Measurements from ENCODE around the gene FAM20C. TPM values are rescaled to one million over a fixed set of nuclear protein-coding genes. Genes with fewer than 3 reads are reported as not detected.

FAM20C gene
- total and polyA plus RNA-seq, 2 of the 8 experiments (the other 6 are each of a cell fraction or from before 2014, with no cell fraction given): 9.5 to 34.8 TPM

- TF ChIP-seq, protein P1, sequence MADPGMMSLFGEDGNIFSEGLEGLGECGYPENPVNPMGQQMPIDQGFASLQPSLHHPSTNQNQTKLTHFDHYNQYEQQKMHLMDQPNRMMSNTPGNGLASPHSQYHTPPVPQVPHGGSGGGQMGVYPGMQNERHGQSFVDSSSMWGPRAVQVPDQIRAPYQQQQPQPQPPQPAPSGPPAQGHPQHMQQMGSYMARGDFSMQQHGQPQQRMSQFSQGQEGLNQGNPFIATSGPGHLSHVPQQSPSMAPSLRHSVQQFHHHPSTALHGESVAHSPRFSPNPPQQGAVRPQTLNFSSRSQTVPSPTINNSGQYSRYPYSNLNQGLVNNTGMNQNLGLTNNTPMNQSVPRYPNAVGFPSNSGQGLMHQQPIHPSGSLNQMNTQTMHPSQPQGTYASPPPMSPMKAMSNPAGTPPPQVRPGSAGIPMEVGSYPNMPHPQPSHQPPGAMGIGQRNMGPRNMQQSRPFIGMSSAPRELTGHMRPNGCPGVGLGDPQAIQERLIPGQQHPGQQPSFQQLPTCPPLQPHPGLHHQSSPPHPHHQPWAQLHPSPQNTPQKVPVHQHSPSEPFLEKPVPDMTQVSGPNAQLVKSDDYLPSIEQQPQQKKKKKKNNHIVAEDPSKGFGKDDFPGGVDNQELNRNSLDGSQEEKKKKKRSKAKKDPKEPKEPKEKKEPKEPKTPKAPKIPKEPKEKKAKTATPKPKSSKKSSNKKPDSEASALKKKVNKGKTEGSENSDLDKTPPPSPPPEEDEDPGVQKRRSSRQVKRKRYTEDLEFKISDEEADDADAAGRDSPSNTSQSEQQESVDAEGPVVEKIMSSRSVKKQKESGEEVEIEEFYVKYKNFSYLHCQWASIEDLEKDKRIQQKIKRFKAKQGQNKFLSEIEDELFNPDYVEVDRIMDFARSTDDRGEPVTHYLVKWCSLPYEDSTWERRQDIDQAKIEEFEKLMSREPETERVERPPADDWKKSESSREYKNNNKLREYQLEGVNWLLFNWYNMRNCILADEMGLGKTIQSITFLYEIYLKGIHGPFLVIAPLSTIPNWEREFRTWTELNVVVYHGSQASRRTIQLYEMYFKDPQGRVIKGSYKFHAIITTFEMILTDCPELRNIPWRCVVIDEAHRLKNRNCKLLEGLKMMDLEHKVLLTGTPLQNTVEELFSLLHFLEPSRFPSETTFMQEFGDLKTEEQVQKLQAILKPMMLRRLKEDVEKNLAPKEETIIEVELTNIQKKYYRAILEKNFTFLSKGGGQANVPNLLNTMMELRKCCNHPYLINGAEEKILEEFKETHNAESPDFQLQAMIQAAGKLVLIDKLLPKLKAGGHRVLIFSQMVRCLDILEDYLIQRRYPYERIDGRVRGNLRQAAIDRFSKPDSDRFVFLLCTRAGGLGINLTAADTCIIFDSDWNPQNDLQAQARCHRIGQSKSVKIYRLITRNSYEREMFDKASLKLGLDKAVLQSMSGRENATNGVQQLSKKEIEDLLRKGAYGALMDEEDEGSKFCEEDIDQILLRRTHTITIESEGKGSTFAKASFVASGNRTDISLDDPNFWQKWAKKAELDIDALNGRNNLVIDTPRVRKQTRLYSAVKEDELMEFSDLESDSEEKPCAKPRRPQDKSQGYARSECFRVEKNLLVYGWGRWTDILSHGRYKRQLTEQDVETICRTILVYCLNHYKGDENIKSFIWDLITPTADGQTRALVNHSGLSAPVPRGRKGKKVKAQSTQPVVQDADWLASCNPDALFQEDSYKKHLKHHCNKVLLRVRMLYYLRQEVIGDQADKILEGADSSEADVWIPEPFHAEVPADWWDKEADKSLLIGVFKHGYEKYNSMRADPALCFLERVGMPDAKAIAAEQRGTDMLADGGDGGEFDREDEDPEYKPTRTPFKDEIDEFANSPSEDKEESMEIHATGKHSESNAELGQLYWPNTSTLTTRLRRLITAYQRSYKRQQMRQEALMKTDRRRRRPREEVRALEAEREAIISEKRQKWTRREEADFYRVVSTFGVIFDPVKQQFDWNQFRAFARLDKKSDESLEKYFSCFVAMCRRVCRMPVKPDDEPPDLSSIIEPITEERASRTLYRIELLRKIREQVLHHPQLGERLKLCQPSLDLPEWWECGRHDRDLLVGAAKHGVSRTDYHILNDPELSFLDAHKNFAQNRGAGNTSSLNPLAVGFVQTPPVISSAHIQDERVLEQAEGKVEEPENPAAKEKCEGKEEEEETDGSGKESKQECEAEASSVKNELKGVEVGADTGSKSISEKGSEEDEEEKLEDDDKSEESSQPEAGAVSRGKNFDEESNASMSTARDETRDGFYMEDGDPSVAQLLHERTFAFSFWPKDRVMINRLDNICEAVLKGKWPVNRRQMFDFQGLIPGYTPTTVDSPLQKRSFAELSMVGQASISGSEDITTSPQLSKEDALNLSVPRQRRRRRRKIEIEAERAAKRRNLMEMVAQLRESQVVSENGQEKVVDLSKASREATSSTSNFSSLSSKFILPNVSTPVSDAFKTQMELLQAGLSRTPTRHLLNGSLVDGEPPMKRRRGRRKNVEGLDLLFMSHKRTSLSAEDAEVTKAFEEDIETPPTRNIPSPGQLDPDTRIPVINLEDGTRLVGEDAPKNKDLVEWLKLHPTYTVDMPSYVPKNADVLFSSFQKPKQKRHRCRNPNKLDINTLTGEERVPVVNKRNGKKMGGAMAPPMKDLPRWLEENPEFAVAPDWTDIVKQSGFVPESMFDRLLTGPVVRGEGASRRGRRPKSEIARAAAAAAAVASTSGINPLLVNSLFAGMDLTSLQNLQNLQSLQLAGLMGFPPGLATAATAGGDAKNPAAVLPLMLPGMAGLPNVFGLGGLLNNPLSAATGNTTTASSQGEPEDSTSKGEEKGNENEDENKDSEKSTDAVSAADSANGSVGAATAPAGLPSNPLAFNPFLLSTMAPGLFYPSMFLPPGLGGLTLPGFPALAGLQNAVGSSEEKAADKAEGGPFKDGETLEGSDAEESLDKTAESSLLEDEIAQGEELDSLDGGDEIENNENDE (IDR thresholded peaks at IDR 0.05; ENCODE audit: insufficient replicate concordance, low read length): no peak
- no peak for TF ChIP-seq ATF2 (IDR thresholded peaks at IDR 0.05; ENCODE audit: low read length)
- TF ChIP-seq POLR2A (IDR thresholded peaks at IDR 0.05; ENCODE audit: control extremely low read depth in 1 of 2, low read depth in 2 of 2, low read length in 2 of 2): no peak
- TF ChIP-seq CBX5 (IDR thresholded peaks at IDR 0.05; ENCODE audit: low read depth, low read length): no peak
- TF ChIP-seq SIRT6 (IDR thresholded peaks at IDR 0.05; ENCODE audit: low read length): no peak
- no peak for TF ChIP-seq SIN3A (conservative IDR thresholded peaks at IDR 0.05 in 1 of 2, IDR thresholded peaks at IDR 0.05 in 1 of 2; ENCODE audit: low read depth in 1 of 2, low read length in 2 of 2)
- TF ChIP-seq CTBP2 (IDR thresholded peaks at IDR 0.05; ENCODE audit: borderline replicate concordance, insufficient read depth, insufficient read length, low read length): no peak
- TF ChIP-seq EGR1 (IDR thresholded peaks at IDR 0.05; ENCODE audit: borderline replicate concordance, low read depth, low read length): no peak
- TF ChIP-seq, protein P2, sequence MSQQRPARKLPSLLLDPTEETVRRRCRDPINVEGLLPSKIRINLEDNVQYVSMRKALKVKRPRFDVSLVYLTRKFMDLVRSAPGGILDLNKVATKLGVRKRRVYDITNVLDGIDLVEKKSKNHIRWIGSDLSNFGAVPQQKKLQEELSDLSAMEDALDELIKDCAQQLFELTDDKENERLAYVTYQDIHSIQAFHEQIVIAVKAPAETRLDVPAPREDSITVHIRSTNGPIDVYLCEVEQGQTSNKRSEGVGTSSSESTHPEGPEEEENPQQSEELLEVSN (IDR thresholded peaks at IDR 0.05): no peak
Measured at GRCh38 chr7:251005-251404, 58.6 kb downstream of the FAM20C start (continued).
